ENCODE results near the gene SRRM5.

DNA sequence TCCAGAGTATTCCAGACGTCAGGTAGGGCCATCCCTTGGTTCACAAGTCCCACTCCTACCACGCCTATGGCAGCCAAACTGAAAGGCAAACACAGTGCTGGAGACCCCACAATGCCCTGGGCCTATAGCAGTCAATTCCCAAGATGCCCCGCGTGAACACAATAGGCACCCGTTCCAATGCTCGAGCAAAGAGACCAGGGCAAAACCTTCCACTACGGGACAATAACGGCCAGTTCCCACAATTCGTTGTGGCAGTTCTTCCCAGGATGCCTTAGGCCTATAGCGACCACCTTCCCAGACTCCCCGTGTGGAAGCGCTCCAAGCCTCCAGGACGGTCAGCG lies 7.0 kb downstream of the SRRM5 start:
- TF ChIP-seq CEBPB (IDR thresholded peaks at IDR 0.05; ENCODE audit: low read depth, low read length), result no peak
- no peak for TF ChIP-seq USF2 (IDR thresholded peaks at IDR 0.05; ENCODE audit: low read depth, low read length)
- no peak for TF ChIP-seq RAD21 (IDR thresholded peaks at IDR 0.05; ENCODE audit: low read length)
- TF ChIP-seq CTCF (conservative IDR thresholded peaks at IDR 0.05; ENCODE audit: low read depth, low read length), result no peak
- TF ChIP-seq POLR2A (IDR thresholded peaks at IDR 0.05; ENCODE audit: low read depth, low read length), result no peak
- no peak for TF ChIP-seq BHLHE40 (IDR thresholded peaks at IDR 0.05; ENCODE audit: low read depth, low read length)
- no peak for TF ChIP-seq RCOR1 (IDR thresholded peaks at IDR 0.05; ENCODE audit: insufficient replicate concordance, low read length)
- TF ChIP-seq NFE2L2 (IDR thresholded peaks at IDR 0.05; ENCODE audit: low read depth, low read length), result no peak
- TF ChIP-seq MXI1 (IDR thresholded peaks at IDR 0.05; ENCODE audit: borderline replicate concordance, low read depth, low read length), result no peak
- TF ChIP-seq MAFK (IDR thresholded peaks at IDR 0.05; ENCODE audit: low read depth, low read length), result no peak
- TF ChIP-seq RFX5 (IDR thresholded peaks at IDR 0.05; ENCODE audit: low read depth, low read length), result no peak
- TF ChIP-seq MAZ (IDR thresholded peaks at IDR 0.05; ENCODE audit: borderline replicate concordance, low read depth, low read length), result no peak
- TF ChIP-seq SMC3 (IDR thresholded peaks at IDR 0.05; ENCODE audit: low read depth, low read length), result no peak
